Measurements from ENCODE around the gene RNF130. TPM values are rescaled to one million over a fixed set of nuclear protein-coding genes. Genes with fewer than 3 reads are reported as not detected.

The RNF130 gene
- total and polyA plus RNA-seq, 9 of the 15 experiments (the other 6 are each of a cell fraction or from before 2014, with no cell fraction given), result 5.8 to 39.4 (median 27.1) TPM

GRCh38 chr5:180047667-180048066 lies 23.9 kb downstream of the RNF130 start:
- peaks cover 6% of the 10 kb centered on the region for H3K9me3 ChIP-seq (replicated peaks; ENCODE audit: control insufficient read depth, insufficient read depth, low read depth, low read length)
- no peak overlapping the region for H3K9ac ChIP-seq (ENCODE audit: insufficient read depth in 1 of 2, low read depth in 2 of 2, low read length in 2 of 2)
- H3K4me2 ChIP-seq (ENCODE audit: insufficient read depth, low read length), result no peak overlapping the region
- in situ Hi-C loops (cut with MboI) (no loop called here), intact Hi-C loops (cut with micrococcal nuclease) (no loop called here)
- H3K4me1 ChIP-seq (replicated peaks in 1 of 2; ENCODE audit: control insufficient read depth in 2 of 2, insufficient read depth in 2 of 2, low read length in 2 of 2), result peaks cover 0 to 26% of the 10 kb centered on the region in 2 experiments; a peak in 3 of 5 replicates
- ATAC-seq (no peak), DNase-seq (ENCODE audit: extremely low read depth in 1 of 4, low spot score in 3 of 4) (no peak), FAIRE-seq (no peak)
- H3K27ac ChIP-seq (ENCODE audit: extremely low read depth, low read depth, low read length), result no peak overlapping the region
- peaks cover 8% of the 10 kb centered on the region; the same call in 2 of the 3 replicates for H3K79me2 ChIP-seq (ENCODE audit: control insufficient read depth, insufficient read depth, low read length)
- H4K20me1 ChIP-seq (replicated peaks; ENCODE audit: control insufficient read depth, insufficient read depth, low read length), result no peaks in the 10 kb centered on the region
- H3K4me3 ChIP-seq, result no peak overlapping the region
- ChIA-PET CTCF (ENCODE audit: low intra/inter-chr PET ratio) (no interaction called here), POLR2A (interaction anchor here (0.6 kb wide), 2 partner anchors 154 to 370 kb away, joined by 3 to 4 read pairs; no protein-coding TSS in a partner anchor)
- H2AFZ ChIP-seq (ENCODE audit: low read depth, low read length), result no peak overlapping the region
- no peaks in the 10 kb centered on the region for H3K36me3 ChIP-seq (ENCODE audit: control insufficient read depth, insufficient read depth, low read length)
- BruUV-seq (replicated peaks), result no TSS peak
- 71% methylated on average over 6 of the region's 8 CpGs for WGBS (ENCODE audit: insufficient coverage, low coverage, missing lambda C conversion rate)
- no peaks in the 10 kb centered on the region for H3K9me1 ChIP-seq (ENCODE audit: control insufficient read depth, insufficient read depth, low read length)
- H3K27me3 ChIP-seq (ENCODE audit: control insufficient read depth in 2 of 2, insufficient read depth in 2 of 2, low read length in 2 of 2), result no peaks in the 10 kb centered on the region
- TF ChIP-seq BCLAF1 (IDR thresholded peaks at IDR 0.05; ENCODE audit: borderline replicate concordance in 1 of 2, control insufficient read depth in 1 of 2, low read depth in 2 of 2, low read length in 1 of 2) (no peak), FOXK1 (CRISPR knock-in tag; IDR thresholded peaks at IDR 0.05; ENCODE audit: borderline replicate concordance) (no peak), ZNF511 (CRISPR knock-in tag; IDR thresholded peaks at IDR 0.05) (no peak), MTA1 (IDR thresholded peaks at IDR 0.05; ENCODE audit: borderline replicate concordance) (no peak), ZNF57 (CRISPR knock-in tag; IDR thresholded peaks at IDR 0.05) (no peak), CTCFL (IDR thresholded peaks at IDR 0.05; ENCODE audit: borderline replicate concordance, insufficient read depth, low read depth, low read length, poor library complexity, severe bottlenecking) (no peak), ZBTB7A (IDR thresholded peaks at IDR 0.05; ENCODE audit: borderline replicate concordance, control insufficient read depth, low read depth, low read length) (no peak), FOXJ2 (tag; IDR thresholded peaks at IDR 0.05) (no peak), SIRT6 (IDR thresholded peaks at IDR 0.05; ENCODE audit: low read depth, low read length) (no peak), HDAC1 (IDR thresholded peaks at IDR 0.05) (no peak), NR1H2 (CRISPR knock-in tag; IDR thresholded peaks at IDR 0.05) (no peak), BRD9 (IDR thresholded peaks at IDR 0.05; ENCODE audit: low read depth, partially characterized antibody) (no peak), POLR3G (IDR thresholded peaks at IDR 0.05; ENCODE audit: extremely low read depth, insufficient read length, insufficient replicate concordance) (no peak), NCOA6 (IDR thresholded peaks at IDR 0.05) (no peak)
- TF ChIP-seq, protein P1, sequence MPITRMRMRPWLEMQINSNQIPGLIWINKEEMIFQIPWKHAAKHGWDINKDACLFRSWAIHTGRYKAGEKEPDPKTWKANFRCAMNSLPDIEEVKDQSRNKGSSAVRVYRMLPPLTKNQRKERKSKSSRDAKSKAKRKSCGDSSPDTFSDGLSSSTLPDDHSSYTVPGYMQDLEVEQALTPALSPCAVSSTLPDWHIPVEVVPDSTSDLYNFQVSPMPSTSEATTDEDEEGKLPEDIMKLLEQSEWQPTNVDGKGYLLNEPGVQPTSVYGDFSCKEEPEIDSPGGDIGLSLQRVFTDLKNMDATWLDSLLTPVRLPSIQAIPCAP (CRISPR knock-in tag; IDR thresholded peaks at IDR 0.05; ENCODE audit: borderline replicate concordance), result no peak
